WI38 (cell line): ENCODE results near the gene CSNK1G2.

Experiments
- H3K4me3 ChIP-seq: 2 replicates; pipeline ENCODE4 v1.5.1; 2011; ENCODE audit warnings: low read depth, mild to moderate bottlenecking, control low read depth, low read length
- CTCF ChIP-seq: IDR thresholded peaks from 2 replicates; pipeline ENCODE4 v1.5.1; 2012; ENCODE audit warnings: low read depth, mild to moderate bottlenecking, control low read depth, low read length

Gene CSNK1G2

GRCh38 chr19:1905863-1906375 is 35.1 kb upstream of the CSNK1G2 start:
- no peak for TF ChIP-seq CTCF
- peak overlapping the region; percentile 70 for H3K4me3 ChIP-seq

- no peak for TF ChIP-seq CTCF
- H3K4me3 ChIP-seq, result no peak overlapping the region
These were observed 33.9 kb upstream of the CSNK1G2 start for GRCh38 chr19:1906985-1907562.

GRCh38 chr19:1907563-1908363 is 33.2 kb upstream of the CSNK1G2 start:
- no peak overlapping the region for H3K4me3 ChIP-seq
- no peak for TF ChIP-seq CTCF

GRCh38 chr19:1908364-1908678 is 32.7 kb upstream of the CSNK1G2 start:
- H3K4me3 ChIP-seq, result no peak overlapping the region

GRCh38 chr19:1909761-1910080 is 31.3 kb upstream of the CSNK1G2 start:
- no peak overlapping the region for H3K4me3 ChIP-seq
- no peak for TF ChIP-seq CTCF

More at GRCh38 chr19:1908364-1908678, 32.7 kb upstream of the CSNK1G2 start:
- no peak for TF ChIP-seq CTCF

- no peak overlapping the region for H3K4me3 ChIP-seq
- no peak for TF ChIP-seq CTCF
These were observed 30.8 kb upstream of the CSNK1G2 start for GRCh38 chr19:1910177-1910576.

- no peak for TF ChIP-seq CTCF
- no peak overlapping the region for H3K4me3 ChIP-seq
These were observed 29.9 kb upstream of the CSNK1G2 start for GRCh38 chr19:1911098-1911497.
